GM12891 (cell line): ENCODE measurements around the gene SGCE.

Experiments used
- DNase-seq: peaks from one replicate; pipeline ENCODE4 v3.0.0; 2011; ENCODE audit warnings: low spot score; ENCODE audit not compliant: insufficient read length
- FAIRE-seq: peaks from 2 replicates; lab custom pipeline; 2011; peaks lifted over from hg19 to GRCh38; lab: Jason Lieb, UNC
- PAX5 ChIP-seq: IDR thresholded peaks from 2 replicates; pipeline ENCODE4 v1.6.1; 2011; ENCODE audit warnings: low read length, moderate library complexity, mild to moderate bottlenecking; ENCODE audit not compliant: insufficient read depth, severe bottlenecking
- POLR2A ChIP-seq: IDR thresholded peaks from 2 replicates; pipeline ENCODE4 v1.6.1; 2011; ENCODE audit warnings: low read depth, low read length, control low read depth
- POLR2AphosphoS5 ChIP-seq: IDR thresholded peaks from 2 replicates; pipeline ENCODE4 v1.6.1; 2011; ENCODE audit warnings: low read depth, low read length, control low read depth
- POU2F2 ChIP-seq: IDR thresholded peaks from 2 replicates; pipeline ENCODE4 v1.6.1; 2011; ENCODE audit warnings: low read depth, mild to moderate bottlenecking, control low read depth, low read length, moderate library complexity
- SPI1 ChIP-seq: IDR thresholded peaks from 2 replicates; pipeline ENCODE4 v1.6.1; 2011; ENCODE audit warnings: low read depth, low read length, control low read depth
- TAF1 ChIP-seq: IDR thresholded peaks from 2 replicates; pipeline ENCODE4 v1.6.1; 2011; ENCODE audit warnings: low read depth, low read length, control low read depth

The SGCE gene

GRCh38 chr7:94683066-94683465 lies 27.1 kb upstream of the SGCE start:
- no peak for TF ChIP-seq PAX5
- no peak for TF ChIP-seq POLR2A
- DNase-seq = no peak
- no peak for FAIRE-seq

DNA sequence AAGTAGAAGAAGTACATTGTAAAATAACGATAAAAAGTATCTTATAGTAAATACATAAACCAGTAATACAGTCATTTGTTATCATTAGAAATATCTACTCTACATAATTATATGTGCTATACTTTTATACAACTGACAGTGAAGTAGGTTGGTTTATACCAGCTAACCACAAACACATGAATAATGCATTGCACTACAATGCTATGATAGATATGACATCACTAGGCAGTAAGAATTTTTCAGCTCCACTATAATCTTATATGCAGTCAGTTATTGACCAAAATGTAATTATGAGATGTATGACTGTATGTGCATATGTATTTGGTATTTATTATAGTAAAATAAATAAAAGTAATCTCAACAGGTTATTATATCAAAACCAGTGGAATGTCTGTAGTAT lies 23.4 kb upstream of the SGCE start:
- FAIRE-seq = no peak
- TF ChIP-seq POLR2A = no peak
- TF ChIP-seq TAF1 = no peak
- TF ChIP-seq POLR2AphosphoS5 = no peak
- no peak for TF ChIP-seq POU2F2
- no peak for TF ChIP-seq PAX5
- TF ChIP-seq SPI1 = no peak
- DNase-seq = no peak

DNA sequence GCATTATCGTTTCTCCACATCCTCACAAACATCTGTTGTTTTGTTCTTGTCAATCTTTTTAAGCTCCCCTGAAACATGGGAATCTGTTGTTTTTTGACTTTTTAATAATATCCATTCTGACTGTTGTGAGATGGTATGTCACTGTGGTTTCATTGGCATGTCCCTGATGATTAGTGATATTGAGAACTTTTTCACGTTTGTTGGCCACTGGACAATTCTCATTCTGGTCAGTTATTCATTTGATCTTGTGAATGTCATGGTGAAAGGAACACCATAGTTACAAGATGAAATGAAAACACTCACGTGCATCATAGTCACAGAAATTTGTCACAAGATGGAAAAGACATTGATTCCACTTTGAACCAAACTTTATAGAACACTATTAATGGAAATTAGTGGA lies 20.5 kb upstream of the SGCE start:
- no peak for FAIRE-seq
- no peak for TF ChIP-seq POLR2AphosphoS5
- no peak for TF ChIP-seq POLR2A
- TF ChIP-seq TAF1 = no peak
- TF ChIP-seq PAX5 = no peak
- no peak for DNase-seq

- DNase-seq (no peak), FAIRE-seq (no peak)
- TF ChIP-seq PAX5 (no peak), TAF1 (no peak), POLR2A (no peak), POLR2AphosphoS5 (no peak), SPI1 (no peak), POU2F2 (no peak)
Observed at GRCh38 chr7:94675356-94675755, 19.4 kb upstream of the SGCE start.

DNA sequence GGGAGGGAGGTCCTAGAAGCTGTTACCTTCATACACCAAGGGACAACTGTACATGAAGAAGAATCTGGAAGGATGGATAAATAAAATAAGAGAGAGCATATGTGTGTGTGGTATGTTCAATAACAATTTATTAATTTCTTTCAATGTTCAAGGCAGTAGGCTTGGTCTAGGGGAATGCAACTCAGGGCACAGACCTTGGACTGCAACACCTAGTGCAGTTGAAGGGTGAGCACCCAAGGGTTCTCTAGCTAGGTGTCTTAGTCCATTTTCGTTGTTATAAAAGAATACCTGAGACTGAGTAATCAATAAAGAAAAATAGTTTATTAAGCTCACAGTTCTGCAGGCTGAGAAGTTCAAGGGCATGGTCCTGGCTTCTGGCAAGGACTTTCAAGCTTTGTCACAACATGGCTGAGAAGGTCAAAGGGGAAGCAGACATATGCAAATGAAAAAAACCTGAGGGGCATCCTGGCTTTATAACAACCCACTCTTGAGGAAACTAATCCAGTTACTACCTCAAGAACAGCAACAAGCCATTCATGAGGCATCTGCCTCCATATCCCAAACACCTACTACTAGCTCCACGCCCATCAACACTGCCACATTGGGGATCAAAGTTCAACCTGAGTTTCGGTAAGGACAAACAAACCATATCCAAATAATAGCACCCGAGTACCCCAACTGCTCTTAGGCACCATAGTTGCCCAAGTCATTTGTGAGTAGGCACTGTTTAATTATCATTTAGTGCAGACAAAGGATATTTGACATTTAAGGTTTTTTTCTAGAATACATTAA lies 15.7 kb upstream of the SGCE start:
- FAIRE-seq (no peak), DNase-seq (no peak)

GRCh38 chr7:94669773-94670495 lies 14.0 kb upstream of the SGCE start:
- DNase-seq (no peak), FAIRE-seq (no peak)
- TF ChIP-seq POU2F2 = no peak
- TF ChIP-seq PAX5 = no peak
- TF ChIP-seq POLR2A = no peak
- no peak for TF ChIP-seq SPI1
- no peak for TF ChIP-seq TAF1
- no peak for TF ChIP-seq POLR2AphosphoS5

More for the DNA sequence above, 15.7 kb upstream of the SGCE start:
- no peak for TF ChIP-seq PAX5
- no peak for TF ChIP-seq TAF1
- no peak for TF ChIP-seq POU2F2
- TF ChIP-seq POLR2AphosphoS5 = no peak
- no peak for TF ChIP-seq POLR2A
- TF ChIP-seq SPI1 = no peak

- FAIRE-seq (peak; percentile 68), DNase-seq (no peak)
- no peak for TF ChIP-seq SPI1
- TF ChIP-seq POU2F2 = no peak
- TF ChIP-seq TAF1 = no peak
- TF ChIP-seq POLR2AphosphoS5 = no peak
- no peak for TF ChIP-seq PAX5
- no peak for TF ChIP-seq POLR2A
Observed at GRCh38 chr7:94666879-94667587, 11.1 kb upstream of the SGCE start.

DNA sequence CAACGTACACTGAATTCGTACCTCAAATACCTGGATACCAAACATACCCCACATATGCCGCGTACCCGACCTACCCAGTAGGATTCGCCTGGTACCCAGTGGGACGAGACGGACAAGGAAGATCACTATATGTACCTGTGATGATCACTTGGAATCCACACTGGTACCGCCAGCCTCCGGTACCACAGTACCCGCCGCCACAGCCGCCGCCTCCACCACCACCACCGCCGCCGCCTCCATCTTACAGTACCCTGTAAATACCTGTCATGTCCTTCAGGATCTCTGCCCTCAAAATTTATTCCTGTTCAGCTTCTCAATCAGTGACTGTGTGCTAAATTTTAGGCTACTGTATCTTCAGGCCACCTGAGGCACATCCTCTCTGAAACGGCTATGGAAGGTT lies 9.5 kb upstream of the SGCE start:
- FAIRE-seq = no peak
- DNase-seq = no peak

DNA sequence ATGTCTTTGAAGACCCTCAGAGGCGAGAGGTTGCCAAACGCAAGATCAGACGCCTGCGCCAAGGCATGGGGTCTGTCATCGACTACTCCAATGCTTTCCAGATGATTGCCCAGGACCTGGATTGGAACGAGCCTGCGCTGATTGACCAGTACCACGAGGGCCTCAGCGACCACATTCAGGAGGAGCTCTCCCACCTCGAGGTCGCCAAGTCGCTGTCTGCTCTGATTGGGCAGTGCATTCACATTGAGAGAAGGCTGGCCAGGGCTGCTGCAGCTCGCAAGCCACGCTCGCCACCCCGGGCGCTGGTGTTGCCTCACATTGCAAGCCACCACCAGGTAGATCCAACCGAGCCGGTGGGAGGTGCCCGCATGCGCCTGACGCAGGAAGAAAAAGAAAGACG lies 8.1 kb upstream of the SGCE start:
- no peak for DNase-seq
- no peak for FAIRE-seq
- no peak for TF ChIP-seq SPI1

More for the DNA sequence above, 9.5 kb upstream of the SGCE start:
- TF ChIP-seq TAF1 (no peak), POU2F2 (no peak), POLR2AphosphoS5 (no peak), PAX5 (no peak), SPI1 (no peak), POLR2A (no peak)
